T follicular helper cell (primary cell): ENCODE data around the gene EXOC4.
"Not testable (repeated sequence)": the region's sequence is repeated elsewhere in the genome, so short reads cannot be mapped to it uniquely, and the experiment has no call there.

ENCODE experiments used
- DNase-seq: peaks from one replicate; pipeline ENCODE4 v3.0.0-alpha.2; 2020; ENCODE audit warnings: low read depth

Gene EXOC4

GRCh38 chr7:133873187-133873586 is 620.3 kb downstream of the EXOC4 start:
- DNase-seq = no peak

- DNase-seq = no peak
These were observed 620.8 kb downstream of the EXOC4 start for GRCh38 chr7:133873631-133874030.

GRCh38 chr7:133883591-133883990 is 630.7 kb downstream of the EXOC4 start:
- no peak for DNase-seq

GRCh38 chr7:133885213-133885612 is 632.3 kb downstream of the EXOC4 start:
- no peak for DNase-seq

GRCh38 chr7:133886086-133886485 is 633.2 kb downstream of the EXOC4 start:
- no peak for DNase-seq

- no peak for DNase-seq
These were observed 633.9 kb downstream of the EXOC4 start for GRCh38 chr7:133886797-133887196.

GRCh38 chr7:133887459-133887858 is 634.6 kb downstream of the EXOC4 start:
- DNase-seq = no peak

- no peak for DNase-seq
These were observed 635.4 kb downstream of the EXOC4 start for GRCh38 chr7:133888061-133888930.

GRCh38 chr7:133904776-133905175 is 651.9 kb downstream of the EXOC4 start:
- no peak for DNase-seq

GRCh38 chr7:133906553-133906952 is 653.7 kb downstream of the EXOC4 start:
- DNase-seq = not testable (repeated sequence)

GRCh38 chr7:133910761-133911160 is 657.9 kb downstream of the EXOC4 start:
- DNase-seq = no peak

- no peak for DNase-seq
These were observed 658.8 kb downstream of the EXOC4 start for GRCh38 chr7:133911724-133912123.

- DNase-seq = no peak
These were observed 660.2 kb downstream of the EXOC4 start for GRCh38 chr7:133912916-133913697.

- DNase-seq = no peak
These were observed 663.7 kb downstream of the EXOC4 start for GRCh38 chr7:133916621-133917020.

- DNase-seq = no peak
These were observed 666.9 kb downstream of the EXOC4 start for GRCh38 chr7:133919810-133920209.

- no peak for DNase-seq
These were observed 668.8 kb downstream of the EXOC4 start for GRCh38 chr7:133921635-133922182.

GRCh38 chr7:133923974-133924373 is 671.1 kb downstream of the EXOC4 start:
- DNase-seq = no peak

GRCh38 chr7:133931053-133931452 is 678.2 kb downstream of the EXOC4 start:
- no peak for DNase-seq

GRCh38 chr7:133932591-133932990 is 679.7 kb downstream of the EXOC4 start:
- no peak for DNase-seq

GRCh38 chr7:133934262-133934976 is 681.5 kb downstream of the EXOC4 start:
- DNase-seq = no peak

GRCh38 chr7:133934977-133935330 is 682.1 kb downstream of the EXOC4 start:
- DNase-seq = no peak

- DNase-seq = no peak
These were observed 683.2 kb downstream of the EXOC4 start for GRCh38 chr7:133936074-133936473.
